Measurements from ENCODE around the gene CORO6.

GRCh38 chr17:29590411-29591145, 32.1 kb downstream of the CORO6 start:
- TF ChIP-seq CTCF (IDR thresholded peaks at IDR 0.05): no peak
- TF ChIP-seq EZH2 (IDR thresholded peaks at IDR 0.05; ENCODE audit: borderline replicate concordance, insufficient read depth, low read depth, low read length, poor library complexity, severe bottlenecking): no peak
